H1 (cell line): Measurements from ENCODE around the gene SLC12A4. TPM values are rescaled to one million over a fixed set of nuclear protein-coding genes. Genes with fewer than 3 reads are reported as not detected.

Experiments used
- ASH2L ChIP-seq: fragments of 200-600, 300-600 bp; sonication (generic); IDR thresholded peaks from one replicate; pipeline ENCODE4 v1.7.1; 2017; ENCODE audit warnings: low read length
- BCL11A ChIP-seq, 2 experiments: IDR thresholded peaks; one replicate each; pipeline ENCODE4 v1.6.1; 2011; ENCODE audit warnings: low read depth in 2 of 2, low read length in 2 of 2, mild to moderate bottlenecking in 2 of 2
- CBX8 ChIP-seq: fragments of 300-800, 300-1000 bp; sonication (generic); IDR thresholded peaks from 2 replicates; pipeline ENCODE4 v1.7.1; 2016; ENCODE audit warnings: low read depth, low read length, borderline replicate concordance
- CTCF ChIP-seq, 3 experiments: IDR thresholded peaks; 1 replicate in 2 of 3; 2 replicates in 1 of 3; pipeline versions ENCODE4 v1.5.1 to v1.6.1; 2011; ENCODE audit warnings: low read length in 3 of 3, mild to moderate bottlenecking in 3 of 3, inconsistent platforms in 2 of 3, low read depth in 1 of 3, moderate library complexity in 1 of 3; ENCODE audit not compliant: insufficient read depth in 1 of 3; ENCODE audit errors: control extremely low read depth in 1 of 3
- KDM1A ChIP-seq: fragments of 200-600, 300-600 bp; sonication (generic); IDR thresholded peaks from 2 replicates; pipeline ENCODE4 v1.7.1; 2016; ENCODE audit warnings: mild to moderate bottlenecking, low read length, borderline replicate concordance
- POLR2A ChIP-seq, 2 experiments: IDR thresholded peaks; 1 replicate in 1 of 2; 2 replicates in 1 of 2; pipeline ENCODE4 v1.6.1; 2011; ENCODE audit warnings: low read depth in 2 of 2, low read length in 2 of 2, mild to moderate bottlenecking in 2 of 2; ENCODE audit errors: control extremely low read depth in 1 of 2
- RBBP5 ChIP-seq: IDR thresholded peaks from 2 replicates; pipeline ENCODE4 v1.7.1; 2012; ENCODE audit warnings: low read depth, mild to moderate bottlenecking, inconsistent platforms, low read length, moderate library complexity, borderline replicate concordance
- SP1 ChIP-seq: IDR thresholded peaks from 2 replicates; pipeline ENCODE4 v1.6.1; 2011; ENCODE audit warnings: low read depth, low read length
- polyA plus RNA-seq, 7 experiments: library from polyadenylated mRNA; depleted of rRNA in 3 of 7; stranded (reverse) in 5 of 7; unstranded in 2 of 7; fragments of >200 nt in 5 of 7; fragments of 200-250 nt in 2 of 7; gene quantifications; 1 replicate in 5 of 7; 2 replicates in 1 of 7; 4 replicates in 1 of 7; pipeline versions ENCODE4 v1.2.1 to v1.2.3, GENCODE V29; 2011 to 2013; ENCODE audit warnings: missing spikeins in 2 of 7, mixed read lengths in 2 of 7
- total RNA-seq: library from RNA; stranded (reverse); fragmentation: NEBNext Ultra II Directional; extraction: Animal tissue kit (Norgen Biotek cat#: 25700); gene quantifications from 2 replicates; pipeline ENCODE4 v1.2.1, GENCODE V29; 2021

The SLC12A4 gene
- total and polyA plus RNA-seq, 2 of the 8 experiments (the other 6 are each of a cell fraction or from before 2014, with no cell fraction given) = 41.3 to 49.3 TPM

- TF ChIP-seq CTCF (IDR thresholded peaks at IDR 0.05; ENCODE audit: control extremely low read depth in 1 of 3, insufficient read depth in 1 of 3, low read depth in 1 of 3, low read length in 3 of 3) (no peak), RBBP5 (no peak), KDM1A (no peak), BCL11A (IDR thresholded peaks at IDR 0.05; ENCODE audit: low read depth in 2 of 2, low read length in 2 of 2) (no peak), CBX8 (no peak), SP1 (no peak), POLR2A (IDR thresholded peaks at IDR 0.05; ENCODE audit: control extremely low read depth in 1 of 2, low read depth in 2 of 2, low read length in 2 of 2) (peak in 1 of 2 experiments; percentile 22; a peak in 1 of 3 replicates), ASH2L (no peak)
Observed at GRCh38 chr16:67930678-67931211, 37.7 kb downstream of the SLC12A4 start (continued).
